HEK293T (cell line): ENCODE data around the gene EXOSC9.
"Not testable (repeated sequence)": the region's sequence is repeated elsewhere in the genome, so short reads cannot be mapped to it uniquely, and the experiment has no call there.

Experiments
- FOXA1 ChIP-seq: fragments of 450-650 bp; IDR thresholded peaks from 2 replicates; pipeline ENCODE4 v1.6.1; 2016; ENCODE audit warnings: mild to moderate bottlenecking
- FOXM1 ChIP-seq: fragments of 450-650 bp; IDR thresholded peaks from 2 replicates; pipeline ENCODE4 v1.6.1; 2017; ENCODE audit warnings: mild to moderate bottlenecking, borderline replicate concordance
- HDGF ChIP-seq: fragments of 450-650 bp; IDR thresholded peaks from 2 replicates; pipeline ENCODE4 v1.6.1; 2017; ENCODE audit warnings: antibody characterized with exemption, borderline replicate concordance
- NFRKB ChIP-seq: fragments of 450-650 bp; IDR thresholded peaks from 2 replicates; pipeline ENCODE4 v1.6.1; 2016; ENCODE audit warnings: mild to moderate bottlenecking, moderate library complexity
- SP1 ChIP-seq: fragments of 450-650 bp; IDR thresholded peaks from 2 replicates; pipeline ENCODE4 v1.6.1; 2017
- SUZ12 ChIP-seq: fragments of 450-650 bp; IDR thresholded peaks from 2 replicates; pipeline ENCODE4 v1.6.1; 2016; ENCODE audit warnings: mild to moderate bottlenecking
- TARDBP ChIP-seq: fragments of 450-650 bp; IDR thresholded peaks from 2 replicates; pipeline ENCODE4 v1.6.1; 2016
- ZNF384 ChIP-seq: fragments of 450-650 bp; IDR thresholded peaks from 2 replicates; pipeline ENCODE4 v1.6.1; 2016
- TF ChIP-seq, protein P1 (sequence below): fragments of 450-650 bp; IDR thresholded peaks from 2 replicates; pipeline ENCODE4 v1.6.1; 2016

- not testable (repeated sequence) for TF ChIP-seq NFRKB, FOXM1, ZNF384, FOXA1, SUZ12, SP1, TARDBP, HDGF
- TF ChIP-seq, protein P1, sequence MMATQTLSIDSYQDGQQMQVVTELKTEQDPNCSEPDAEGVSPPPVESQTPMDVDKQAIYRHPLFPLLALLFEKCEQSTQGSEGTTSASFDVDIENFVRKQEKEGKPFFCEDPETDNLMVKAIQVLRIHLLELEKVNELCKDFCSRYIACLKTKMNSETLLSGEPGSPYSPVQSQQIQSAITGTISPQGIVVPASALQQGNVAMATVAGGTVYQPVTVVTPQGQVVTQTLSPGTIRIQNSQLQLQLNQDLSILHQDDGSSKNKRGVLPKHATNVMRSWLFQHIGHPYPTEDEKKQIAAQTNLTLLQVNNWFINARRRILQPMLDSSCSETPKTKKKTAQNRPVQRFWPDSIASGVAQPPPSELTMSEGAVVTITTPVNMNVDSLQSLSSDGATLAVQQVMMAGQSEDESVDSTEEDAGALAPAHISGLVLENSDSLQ: not testable (repeated sequence)
Observed at GRCh38 chr4:121752142-121752541, 49.0 kb upstream of the EXOSC9 start.
